HG02885 (cell line): Measurements from ENCODE around the gene TCEANC.
A peak's percentile ranks its signal among the peaks of the same experiment; 100 is the strongest.
"Not testable (repeated sequence)": the region's sequence is repeated elsewhere in the genome, so short reads cannot be mapped to it uniquely, and the experiment has no call there.

Experiments
- ATAC-seq: cut with Tn5 transposase; IDR thresholded peaks from one replicate; pipeline ENCODE4 v1.9.1; 2021; ENCODE audit warnings: mild to moderate bottlenecking; ENCODE audit not compliant: unreplicated experiment, poor library complexity

Gene TCEANC

DNA sequence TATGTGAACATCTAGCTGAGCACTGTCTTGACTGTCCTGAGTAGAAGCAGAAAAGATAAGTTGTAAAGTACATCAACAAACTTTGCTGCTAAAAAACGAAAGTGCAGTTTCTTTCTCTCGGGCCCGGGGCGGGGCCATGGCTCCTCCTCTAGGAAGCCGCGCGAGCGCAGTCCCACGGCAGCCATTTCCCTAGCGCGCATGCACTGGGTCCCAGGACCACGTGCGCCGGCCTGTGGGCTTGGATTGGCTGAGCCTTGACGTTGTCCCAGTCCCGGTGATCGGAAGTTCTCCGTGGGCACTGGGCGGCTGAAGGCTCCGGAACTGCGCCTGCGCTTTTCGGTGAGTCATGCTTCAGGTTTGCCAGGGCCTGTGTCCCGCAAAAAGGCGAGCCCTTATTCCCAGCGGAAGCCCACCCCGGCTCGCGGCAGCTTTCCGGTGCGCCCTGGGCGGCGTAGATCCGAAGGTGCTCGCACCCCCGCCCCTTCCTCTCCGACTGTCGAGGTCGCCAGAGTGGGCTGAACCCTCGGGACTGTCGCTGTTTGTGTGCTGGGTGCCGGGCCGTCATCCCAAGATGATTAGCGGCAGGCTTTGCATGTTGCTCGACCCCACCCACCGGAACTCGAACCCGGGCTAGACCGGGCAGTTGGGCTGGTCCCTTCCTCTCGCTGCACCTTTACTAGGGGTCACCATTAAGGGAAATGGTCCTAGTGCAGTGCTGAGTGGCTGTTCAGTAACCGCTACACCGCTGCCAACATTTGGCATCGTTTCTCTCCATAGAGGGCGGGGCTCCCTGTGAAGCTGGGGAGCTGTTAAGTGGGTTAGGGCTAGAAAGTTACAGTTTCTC is at the start of gene TCEANC:
TSS of gene TCEANC (plus strand) at position 292 of the 844 bp plus-strand sequence. CDS start 9,368 bp downstream, outside the sequence.
- ATAC-seq: peak; percentile 97

DNA sequence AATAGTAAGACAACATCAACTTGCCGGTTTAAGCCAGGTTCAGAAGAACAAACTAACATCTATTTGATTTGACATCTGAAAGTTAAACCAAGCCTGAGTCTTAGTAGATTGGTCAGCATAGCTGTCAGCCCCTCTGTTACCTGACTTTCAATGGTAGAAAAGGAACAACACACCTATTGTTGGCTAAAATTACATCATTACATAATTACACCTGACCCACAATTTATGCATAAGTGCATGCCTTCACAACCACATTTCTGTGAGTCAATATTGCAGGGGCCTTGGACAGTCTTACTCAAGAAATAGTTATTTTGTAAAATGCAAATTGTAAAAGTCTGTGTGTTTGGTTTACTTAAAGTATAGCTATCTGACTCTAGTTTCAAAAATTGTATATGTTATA is 47.3 kb upstream of the TCEANC start:
- no peak for ATAC-seq

GRCh38 chrX:13607331-13607995 is 45.5 kb upstream of the TCEANC start:
- ATAC-seq: no peak

GRCh38 chrX:13607996-13608365 is 45.0 kb upstream of the TCEANC start:
- no peak for ATAC-seq

DNA sequence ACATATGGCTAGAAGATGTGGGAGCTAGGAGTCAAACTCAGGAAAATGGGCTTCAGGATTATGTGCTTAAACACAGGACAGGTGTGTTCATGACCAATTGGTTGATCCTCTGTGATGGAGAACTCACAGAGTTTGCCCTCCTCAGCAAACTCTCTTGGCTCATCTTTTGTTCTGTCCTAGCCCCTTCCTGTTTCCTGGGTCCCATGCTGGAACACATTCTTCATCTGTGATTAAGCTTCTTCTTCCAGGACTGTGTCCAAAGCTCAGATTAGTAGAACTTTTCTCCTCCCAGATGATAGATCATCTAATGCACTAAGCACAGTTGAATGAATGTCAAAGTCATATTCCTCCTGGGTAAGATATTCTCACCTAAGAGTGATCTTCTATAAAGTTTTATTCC is 38.8 kb upstream of the TCEANC start:
- ATAC-seq: no peak

- no peak for ATAC-seq
These were observed 32.7 kb upstream of the TCEANC start for GRCh38 chrX:13620207-13620606.

DNA sequence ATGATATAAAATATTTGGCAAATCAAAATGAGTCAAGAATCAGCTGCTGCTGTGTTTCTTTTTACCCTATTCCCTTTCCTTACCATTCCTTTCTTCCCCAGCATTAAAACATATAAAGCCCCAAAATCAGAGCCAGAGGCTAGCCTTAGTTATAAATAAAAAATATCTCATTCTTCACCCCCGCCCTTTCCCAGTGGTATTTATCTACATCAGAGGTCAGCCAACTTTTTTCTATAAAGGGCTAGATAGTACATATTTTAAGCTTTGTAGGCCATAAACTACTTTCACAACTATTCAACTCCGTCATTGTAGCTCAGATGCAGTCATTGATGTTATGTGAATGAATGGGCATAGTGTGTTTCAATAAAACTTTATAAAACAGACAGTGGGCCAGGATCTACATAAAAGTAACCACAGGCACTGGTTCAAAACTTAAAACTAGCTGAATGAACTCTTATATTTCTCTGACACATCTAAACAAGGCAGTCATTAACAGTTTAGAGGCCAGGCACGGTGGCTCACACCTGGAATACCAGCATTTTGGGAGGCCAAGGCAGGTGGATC is 30.5 kb upstream of the TCEANC start:
- no peak for ATAC-seq

DNA sequence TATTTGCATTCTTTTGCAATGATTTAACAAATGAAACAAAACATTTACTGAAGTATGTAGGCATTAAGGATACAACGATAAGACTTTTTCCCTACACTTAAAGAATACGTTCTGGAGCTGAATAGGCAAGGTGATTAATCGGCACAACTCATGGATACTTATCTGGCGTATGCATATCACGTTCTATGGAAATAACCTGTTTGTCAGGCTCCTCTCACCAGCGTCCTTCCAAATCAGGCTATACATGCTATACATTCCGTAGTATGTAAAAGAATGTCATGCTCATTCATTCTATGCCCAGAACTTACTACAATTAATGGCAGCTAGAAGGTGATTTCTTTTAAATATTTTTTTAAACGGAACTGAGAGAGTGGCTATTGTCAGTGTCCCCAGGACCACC is 25.6 kb upstream of the TCEANC start:
- no peak for ATAC-seq

GRCh38 chrX:13637224-13637623 is 15.7 kb upstream of the TCEANC start:
- ATAC-seq: not testable (repeated sequence)

- ATAC-seq: no peak
These were observed 14.9 kb upstream of the TCEANC start for GRCh38 chrX:13638021-13638420.

DNA sequence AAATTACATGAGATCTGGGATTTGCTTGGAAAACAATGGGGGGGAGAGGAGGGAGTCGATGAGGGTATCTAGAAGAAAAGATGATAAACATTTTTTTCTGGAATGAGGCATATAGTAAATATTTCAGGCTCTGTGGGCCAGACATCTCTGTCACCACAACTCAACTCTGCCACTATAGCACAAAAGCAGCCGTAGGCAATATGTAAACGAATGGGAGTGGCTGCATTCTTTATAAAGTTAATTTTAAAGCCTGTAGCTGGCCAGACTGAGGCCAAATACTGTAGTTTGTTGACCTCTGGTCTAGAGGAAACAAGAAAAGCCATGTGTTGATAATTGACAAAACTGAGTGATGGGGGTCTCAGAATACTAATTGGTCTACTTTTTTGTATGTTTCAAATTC is 14.1 kb upstream of the TCEANC start:
- ATAC-seq: no peak

DNA sequence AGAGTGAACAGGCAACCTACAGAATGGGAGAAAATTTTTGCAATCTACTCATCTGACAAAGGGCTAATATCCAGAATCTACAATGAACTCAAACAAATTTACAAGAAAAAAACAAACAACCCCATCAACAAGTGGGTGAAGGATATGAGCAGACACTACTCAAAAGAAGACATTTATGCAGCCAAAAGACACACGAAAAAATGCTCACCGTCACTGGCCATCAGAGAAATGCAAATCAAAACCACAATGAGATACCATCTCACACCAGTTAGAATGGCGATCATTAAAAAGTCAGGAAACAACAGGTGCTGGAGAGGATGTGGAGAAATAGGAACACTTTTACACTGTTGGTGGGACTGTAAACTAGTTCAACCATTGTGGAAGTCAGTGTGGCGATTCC is 11.3 kb upstream of the TCEANC start:
- ATAC-seq: not testable (repeated sequence)

GRCh38 chrX:13645464-13646153 is 7.3 kb upstream of the TCEANC start:
- no peak for ATAC-seq

DNA sequence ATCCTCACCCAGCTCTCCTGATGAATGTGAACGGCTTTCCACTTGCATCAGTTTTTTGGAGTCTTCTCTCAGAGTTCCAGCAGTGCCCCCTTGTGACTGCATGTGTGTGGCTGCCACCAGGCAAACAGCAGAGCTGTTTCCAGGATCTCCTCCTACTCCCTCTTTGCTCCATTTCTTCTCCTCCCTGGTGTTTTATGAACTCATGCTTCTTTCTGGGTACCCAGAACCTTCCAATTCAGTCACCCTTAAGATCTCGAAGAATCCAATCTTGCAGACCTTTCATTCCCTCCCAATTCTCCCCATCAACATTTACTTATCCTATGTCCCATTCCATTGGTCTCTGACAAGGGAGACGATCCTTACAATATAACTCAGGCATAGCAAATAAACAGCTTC is 6.8 kb upstream of the TCEANC start:
- no peak for ATAC-seq

- ATAC-seq: no peak
These were observed 5.2 kb upstream of the TCEANC start for GRCh38 chrX:13647709-13648212.

GRCh38 chrX:13648336-13648735 is 4.6 kb upstream of the TCEANC start:
- not testable (repeated sequence) for ATAC-seq

DNA sequence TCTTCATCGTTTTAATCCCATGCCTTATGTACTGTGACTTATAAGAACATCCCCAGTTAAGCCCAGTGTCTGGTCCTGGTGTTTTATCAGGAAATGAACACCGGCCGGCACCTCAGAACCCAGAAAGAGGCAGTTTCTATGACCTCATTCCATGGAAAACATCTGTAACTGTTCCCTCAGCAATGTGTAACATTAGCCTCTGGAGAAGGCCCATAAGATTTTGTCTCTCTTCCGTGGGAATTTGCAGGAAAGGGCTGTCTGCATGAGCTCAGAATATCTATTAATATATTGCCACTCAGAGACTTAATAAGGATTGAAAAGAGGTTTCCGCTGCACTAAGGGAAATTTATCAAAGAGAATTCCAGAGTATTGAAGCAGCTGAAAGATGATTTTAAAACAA is 3.1 kb upstream of the TCEANC start:
- no peak for ATAC-seq

DNA sequence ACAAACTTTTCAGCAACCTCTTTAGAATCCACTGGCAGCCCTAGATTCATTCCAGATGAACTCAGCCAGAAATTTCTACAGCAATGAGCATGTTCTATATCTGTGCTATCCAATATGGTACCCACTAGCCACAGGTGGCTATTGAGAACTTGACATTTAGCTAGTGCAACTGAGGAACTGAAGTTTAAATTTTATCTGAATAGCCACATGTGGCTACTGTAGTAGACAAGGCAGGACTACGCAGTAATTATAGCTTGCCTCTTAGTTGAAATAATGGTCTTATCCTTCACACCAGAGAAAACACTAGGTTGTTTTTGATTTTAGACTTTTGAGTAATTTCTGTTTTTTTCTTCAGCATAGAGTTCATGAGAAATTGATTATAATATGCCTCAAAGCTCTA is 2.6 kb upstream of the TCEANC start:
- ATAC-seq: no peak

DNA sequence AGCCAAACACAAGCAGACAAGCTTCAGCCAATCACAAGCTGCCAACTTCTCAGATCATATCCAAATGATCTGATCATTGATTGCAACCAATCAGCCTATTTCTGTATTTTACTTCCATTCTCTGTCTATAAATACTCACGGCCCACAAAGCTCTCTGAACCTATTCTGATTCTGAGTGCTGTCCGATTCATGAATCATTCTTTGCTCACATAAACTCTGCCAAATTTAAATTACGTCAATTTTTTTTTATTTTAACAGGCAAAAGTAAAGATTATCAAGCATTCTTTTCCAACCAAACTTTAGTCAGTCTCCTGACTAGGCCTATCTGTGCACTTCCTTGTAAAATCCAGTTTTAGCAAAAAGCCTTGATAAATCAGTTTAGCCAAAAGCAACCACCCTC is 1.8 kb upstream of the TCEANC start:
- no peak for ATAC-seq

DNA sequence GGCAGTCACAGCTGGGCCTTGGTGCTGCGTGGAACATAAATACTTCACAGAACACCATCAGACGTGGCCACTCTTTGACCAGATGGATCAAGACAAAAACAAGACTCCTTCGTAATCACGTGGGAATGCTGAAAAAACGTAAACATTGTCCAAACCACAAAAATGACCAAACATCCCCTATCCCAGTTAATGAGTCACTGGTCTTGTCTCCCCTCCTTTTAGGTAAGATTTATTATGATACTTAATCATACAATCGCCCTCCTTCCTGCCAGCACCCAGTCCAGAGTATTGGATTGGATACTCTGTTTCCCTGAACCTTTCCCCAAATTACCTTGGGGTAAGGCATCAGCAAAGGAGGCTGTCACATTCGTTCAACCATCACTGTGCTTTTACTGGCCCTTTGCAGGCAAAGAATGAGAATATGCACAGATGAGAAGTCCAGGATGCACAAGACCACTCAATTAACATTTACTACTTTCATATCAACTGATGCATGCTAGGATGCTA is 601 bp upstream of the TCEANC start:
- ATAC-seq: no peak

DNA sequence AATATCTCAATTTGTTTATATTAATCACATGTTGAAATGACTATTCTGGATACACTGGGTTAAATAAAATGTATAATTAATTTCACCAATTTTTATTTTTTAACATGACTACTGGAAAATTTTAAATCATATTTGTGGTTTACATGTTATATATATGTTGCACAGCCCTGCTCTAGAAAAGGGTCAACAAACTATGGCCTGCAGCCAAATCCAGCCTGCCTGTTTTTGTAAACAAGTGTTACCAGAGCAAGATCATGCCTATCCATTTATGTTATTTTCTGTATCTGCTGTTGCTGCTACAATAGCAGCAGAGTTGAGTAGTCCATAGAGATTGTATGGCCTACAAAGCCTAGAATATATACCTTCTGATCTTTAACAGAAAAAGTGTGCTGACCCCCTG is 1.2 kb downstream of the TCEANC start:
- no peak for ATAC-seq
